ENCODE results near the gene AP3B1.

Gene AP3B1

GRCh38 chr5:77957931-77958521 lies 336.5 kb downstream of the AP3B1 start:
- DNase-seq: no peak

DNA sequence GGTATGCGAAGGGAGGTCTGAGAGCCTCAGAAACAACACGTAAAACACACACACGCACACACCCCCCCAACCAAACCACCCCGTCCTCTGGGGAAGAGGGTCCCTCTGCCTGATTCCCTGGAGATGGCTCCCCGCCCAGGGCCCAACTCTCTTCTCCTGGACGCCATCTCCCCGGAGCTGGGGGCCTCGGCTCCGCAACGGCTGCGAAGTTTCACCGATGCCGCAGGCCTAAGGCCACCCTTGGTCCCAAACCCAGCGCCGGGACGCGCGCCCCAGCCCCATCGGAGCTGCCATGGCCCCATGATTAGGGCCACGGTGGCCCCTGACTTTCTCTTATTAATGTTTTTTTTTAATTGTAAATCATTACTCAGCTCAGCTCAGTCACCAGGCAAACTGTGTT lies 337.0 kb downstream of the AP3B1 start:
- DNase-seq: no peak

- DNase-seq: no peak
Measured at GRCh38 chr5:77957081-77957480, 337.4 kb downstream of the AP3B1 start.

- DNase-seq: no peak
Measured at GRCh38 chr5:77955577-77955976, 338.9 kb downstream of the AP3B1 start.

DNA sequence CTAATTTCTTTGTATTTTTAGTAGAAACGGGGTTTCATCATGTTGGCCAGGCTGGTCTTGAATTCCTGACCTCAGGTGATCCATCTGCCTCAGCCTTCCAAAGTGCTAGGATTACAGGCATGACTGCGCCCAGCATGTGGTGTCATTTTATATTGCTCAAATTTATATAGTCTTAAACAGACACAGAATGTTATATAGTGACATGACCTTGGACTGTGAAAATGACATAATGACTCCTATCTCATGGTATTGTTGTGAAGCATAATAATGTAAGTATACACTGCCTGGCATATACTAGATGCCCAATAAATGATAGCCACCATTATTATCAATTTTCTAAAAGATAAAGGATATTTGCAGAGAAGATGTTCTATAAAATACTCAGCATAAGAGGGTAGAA lies 341.1 kb downstream of the AP3B1 start:
- no peak for DNase-seq

DNA sequence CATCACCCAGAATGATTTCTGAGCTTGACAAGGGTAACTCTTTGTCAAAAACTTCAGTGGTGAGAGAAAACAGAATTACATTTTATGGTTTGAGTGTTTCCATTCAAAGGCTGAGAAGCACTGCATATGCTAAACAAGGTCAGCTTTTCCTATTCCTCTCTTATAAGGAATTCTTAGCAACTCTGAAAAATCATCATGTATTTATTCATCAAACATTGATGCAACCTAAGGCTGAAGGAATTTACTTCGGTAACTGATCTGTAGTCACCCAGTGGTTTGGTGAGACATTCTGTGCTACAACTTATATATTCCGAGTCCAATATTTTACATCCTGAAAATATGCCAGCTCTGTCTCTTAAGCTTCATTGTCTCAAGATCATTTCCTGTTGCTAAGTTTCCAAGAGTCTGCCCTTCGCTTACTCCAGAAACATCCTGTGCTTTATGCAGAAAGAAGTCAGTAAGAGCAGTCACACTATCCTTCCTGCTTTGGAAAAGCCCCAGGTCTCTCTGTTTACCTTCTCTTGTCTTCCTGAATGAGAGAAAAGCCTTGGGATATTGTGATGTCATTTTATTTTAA lies 341.8 kb downstream of the AP3B1 start:
- no peak for DNase-seq
